ENCODE measurements around the gene POLL.
"Not testable (repeated sequence)": the region's sequence is repeated elsewhere in the genome, so short reads cannot be mapped to it uniquely, and the experiment has no call there.

Gene POLL

GRCh38 chr10:101611096-101611905, 23.2 kb upstream of the POLL start:
- DNase-seq = no peak

GRCh38 chr10:101609481-101609880, 21.4 kb upstream of the POLL start:
- no peak for DNase-seq

- no peak for DNase-seq
These were observed 19.1 kb upstream of the POLL start for GRCh38 chr10:101607124-101607523.

GRCh38 chr10:101602761-101603398, 14.8 kb upstream of the POLL start:
- DNase-seq = peak; percentile 56

GRCh38 chr10:101601541-101601940, 13.5 kb upstream of the POLL start:
- DNase-seq = no peak

- no peak for DNase-seq
These were observed 9.2 kb upstream of the POLL start for GRCh38 chr10:101597091-101597900.

GRCh38 chr10:101595591-101596433, 7.8 kb upstream of the POLL start:
- DNase-seq = no peak

GRCh38 chr10:101593331-101593730, 5.3 kb upstream of the POLL start:
- not testable (repeated sequence) for DNase-seq

GRCh38 chr10:101588879-101589278, 822 bp upstream of the POLL start:
- no peak for DNase-seq

GRCh38 chr10:101585841-101586240, 2.2 kb downstream of the POLL start:
- no peak for DNase-seq

DNA sequence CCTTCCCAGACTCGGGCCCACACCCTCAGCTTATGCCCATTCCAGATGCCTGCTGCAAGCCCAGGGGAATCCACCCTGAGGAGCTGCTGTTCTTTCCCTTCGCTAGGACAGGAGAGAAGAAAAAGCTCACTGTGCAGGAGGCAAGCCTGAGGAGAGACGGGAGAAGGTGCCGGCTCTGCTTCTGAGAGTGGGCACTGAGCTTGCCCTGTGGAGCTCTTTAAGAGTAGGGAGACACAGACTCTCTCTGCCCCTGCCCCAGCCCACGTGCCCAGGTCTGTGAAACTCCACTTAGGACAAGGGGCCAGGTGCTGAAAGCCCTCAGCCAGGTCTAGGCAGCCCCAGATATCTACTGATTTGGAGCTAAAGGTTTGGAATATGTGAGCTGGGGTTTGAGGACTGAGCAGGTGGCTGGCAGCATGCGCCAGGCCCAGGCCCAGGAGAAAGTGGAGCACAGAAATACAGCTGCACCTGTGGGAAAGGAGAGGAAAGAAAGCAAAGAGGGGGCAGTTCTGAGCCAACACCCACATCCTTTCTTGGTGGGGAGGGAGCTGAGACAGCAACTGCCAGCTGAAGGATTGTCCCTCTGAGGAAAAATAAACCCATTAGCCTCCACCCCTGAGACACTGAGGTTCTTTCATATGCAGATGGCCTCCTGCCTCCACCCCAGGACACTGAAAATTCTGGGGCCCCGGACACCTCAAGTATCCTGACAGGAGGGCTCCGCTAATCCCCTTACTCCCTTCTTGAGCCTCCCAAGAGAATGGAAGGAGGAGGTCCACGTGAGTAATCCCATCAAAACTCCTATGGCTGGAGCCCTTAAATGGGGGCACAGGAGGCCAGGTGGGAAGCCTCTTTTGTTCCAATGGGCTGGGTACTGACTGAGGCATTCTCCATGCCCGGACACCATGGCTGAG, 7.3 kb downstream of the POLL start:
- no peak for DNase-seq

DNA sequence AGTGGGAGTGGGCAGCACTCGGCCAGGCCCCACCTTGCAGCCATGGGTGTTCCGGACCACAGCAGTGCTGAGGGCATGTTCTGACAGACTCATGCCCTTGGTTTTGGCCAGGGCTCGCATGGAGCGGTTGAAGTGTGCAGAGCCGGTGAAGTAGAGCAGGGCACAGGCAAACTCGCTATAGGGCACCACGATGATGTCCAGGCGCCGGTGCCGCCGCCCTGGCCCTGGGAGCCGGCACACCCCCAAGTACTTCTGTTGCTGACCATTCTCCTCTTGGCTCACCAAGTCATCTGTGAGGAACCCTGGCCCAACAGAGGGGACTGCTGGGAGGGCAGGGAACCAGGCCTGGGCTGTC, 8.6 kb downstream of the POLL start:
- no peak for DNase-seq

- no peak for DNase-seq
These were observed 9.1 kb downstream of the POLL start for GRCh38 chr10:101578803-101579515.

DNA sequence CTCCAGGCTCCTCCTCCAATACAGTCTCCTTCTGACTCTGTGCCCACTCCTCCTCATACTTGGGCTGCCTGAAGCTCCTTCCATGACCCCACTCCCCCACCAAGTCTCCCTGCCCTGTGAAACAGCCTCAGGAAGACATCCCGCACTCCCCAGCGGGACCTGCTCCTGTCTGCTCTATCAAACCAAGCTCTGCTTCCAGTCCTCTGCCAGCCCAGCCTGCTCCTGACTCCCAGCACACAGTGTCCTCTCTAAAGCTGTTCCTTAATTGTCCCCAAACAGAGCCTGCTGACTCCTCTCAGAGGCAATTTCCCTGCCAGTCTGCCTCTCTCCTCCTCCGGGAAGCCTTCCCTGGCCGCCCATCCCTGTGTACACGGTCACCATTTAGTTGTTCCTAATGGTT, 9.9 kb downstream of the POLL start:
- no peak for DNase-seq

- no peak for DNase-seq
These were observed 10.8 kb downstream of the POLL start for GRCh38 chr10:101577121-101577871.

GRCh38 chr10:101576211-101576863, 11.7 kb downstream of the POLL start:
- no peak for DNase-seq

GRCh38 chr10:101575580-101576210, 12.4 kb downstream of the POLL start:
- no peak for DNase-seq

- no peak for DNase-seq
These were observed 13.0 kb downstream of the POLL start for GRCh38 chr10:101575091-101575490.

Data from left hindlimb (tissue), 1 donor.